IMR-90 (cell line): Measurements from ENCODE around the gene HLA-E. TPM values are rescaled to one million over a fixed set of nuclear protein-coding genes. Genes with fewer than 3 reads are reported as not detected.
"Not testable (repeated sequence)": the region's sequence is repeated elsewhere in the genome, so short reads cannot be mapped to it uniquely, and the experiment has no call there.

ENCODE experiments used
- ATAC-seq: fragments of 200-7000 bp; cut with Tn5 transposase; 2 replicates; pipeline ENCODE4 v1.9.1; 2020; ENCODE audit warnings: low read depth, mild to moderate bottlenecking, moderate library complexity
- BruUV-seq: library from RNA; stranded (reverse); fragments of 400-500 nt; replicated peaks from 2 replicates; lab custom pipeline; 2021; lab: Mats Ljungman, UMichigan
- CTCF ChIA-PET: fragments of 300-600 bp; formaldehyde crosslinking; extraction: SDS; loops from one replicate; lab custom pipeline; 2021; ENCODE audit warnings: antibody characterized with exemption; lab: Yijun Ruan, JAX
- POLR2A ChIA-PET: fragments of 300-600 bp; sonication (Branson Sonifier 250); formaldehyde crosslinking; loops from one replicate; lab custom pipeline; 2022; ENCODE audit warnings: antibody characterized with exemption; ENCODE audit not compliant: unreplicated experiment; lab: Charles Lee
- DNase-seq: peaks from one replicate; pipeline ENCODE4 v3.0.0; 2013
- H2AFZ ChIP-seq: replicated peaks from 2 replicates; pipeline ENCODE3; 2013; ENCODE audit warnings: low read length, mild to moderate bottlenecking; ENCODE audit not compliant: poor library complexity
- H2AK5ac ChIP-seq: 2 replicates; pipeline ENCODE4 v1.6.1; 2013; ENCODE audit warnings: low read depth, low read length, inconsistent platforms
- H2AK9ac ChIP-seq: replicated peaks from 2 replicates; pipeline ENCODE3; 2013; ENCODE audit warnings: mild to moderate bottlenecking, low read depth, low read length, moderate library complexity; ENCODE audit not compliant: poor library complexity
- H2BK120ac ChIP-seq: 2 replicates; pipeline ENCODE4 v1.6.1; 2013; ENCODE audit warnings: low read depth, low read length, inconsistent platforms
- H2BK15ac ChIP-seq: 3 replicates; pipeline ENCODE4 v1.6.1; 2013; ENCODE audit warnings: low read depth, low read length, inconsistent platforms
- H2BK20ac ChIP-seq: 2 replicates; pipeline ENCODE4 v1.6.1; 2013; ENCODE audit warnings: low read depth, mild to moderate bottlenecking, inconsistent platforms, low read length, moderate library complexity
- H2BK5ac ChIP-seq: 2 replicates; pipeline ENCODE4 v1.6.1; 2013; ENCODE audit warnings: mild to moderate bottlenecking, low read depth, low read length, inconsistent platforms; ENCODE audit not compliant: poor library complexity, severe bottlenecking
- H3K14ac ChIP-seq: replicated peaks from 2 replicates; pipeline ENCODE4 v1.6.1; 2013; ENCODE audit warnings: low read depth, low read length, inconsistent platforms
- H3K18ac ChIP-seq: 2 replicates; pipeline ENCODE4 v1.6.1; 2013; ENCODE audit warnings: low read depth, low read length, control low read depth
- H3K23ac ChIP-seq: 2 replicates; pipeline ENCODE4 v1.6.1; 2013; ENCODE audit warnings: low read depth, low read length, inconsistent platforms
- H3K27ac ChIP-seq: 2 replicates; pipeline ENCODE4 v1.5.1; 2013; ENCODE audit warnings: mild to moderate bottlenecking, control low read depth, low read length; ENCODE audit not compliant: insufficient read depth
- H3K27me3 ChIP-seq: 2 replicates; pipeline ENCODE4 v1.6.1; 2013; ENCODE audit warnings: low read length; ENCODE audit not compliant: control insufficient read depth, insufficient read depth
- H3K36me3 ChIP-seq: 2 replicates; pipeline ENCODE4 v1.6.1; 2013; ENCODE audit warnings: low read length, mixed read lengths; ENCODE audit not compliant: control insufficient read depth, insufficient read depth
- H3K4ac ChIP-seq: 2 replicates; pipeline ENCODE4 v1.6.1; 2013; ENCODE audit warnings: low read depth, low read length, inconsistent platforms
- H3K4me1 ChIP-seq: 2 replicates; pipeline ENCODE4 v1.6.1; 2013; ENCODE audit warnings: low read length, mixed read lengths; ENCODE audit not compliant: control insufficient read depth, insufficient read depth
- H3K4me2 ChIP-seq: 2 replicates; pipeline ENCODE4 v1.6.1; 2013; ENCODE audit warnings: low read depth, mild to moderate bottlenecking, control low read depth, low read length, moderate library complexity
- H3K4me3 ChIP-seq: 2 replicates; pipeline ENCODE4 v1.5.1; 2013; ENCODE audit warnings: low read depth, mild to moderate bottlenecking, control low read depth, low read length, moderate library complexity; ENCODE audit not compliant: insufficient read depth
- H3K56ac ChIP-seq: 2 replicates; pipeline ENCODE4 v1.6.1; 2013; ENCODE audit warnings: low read length, inconsistent platforms; ENCODE audit not compliant: insufficient read depth; ENCODE audit errors: extremely low read depth
- H3K79me1 ChIP-seq, 2 experiments: 2 replicates each; pipeline ENCODE4 v1.6.1; 2013; ENCODE audit warnings: low read length in 2 of 2, inconsistent platforms in 1 of 2, low read depth in 1 of 2
- H3K9ac ChIP-seq: 2 replicates; pipeline ENCODE4 v1.6.1; 2013; ENCODE audit warnings: low read depth, low read length, control low read depth
- H3K9me1 ChIP-seq: 2 replicates; pipeline ENCODE4 v1.6.1; 2013; ENCODE audit warnings: low read length, inconsistent platforms; ENCODE audit not compliant: insufficient read depth
- H3K9me3 ChIP-seq: 2 replicates; pipeline ENCODE4 v1.6.1; 2013; ENCODE audit warnings: low read length; ENCODE audit not compliant: control insufficient read depth, insufficient read depth
- H4K20me1 ChIP-seq: 2 replicates; pipeline ENCODE4 v1.6.1; 2013; ENCODE audit warnings: low read length, inconsistent platforms; ENCODE audit not compliant: insufficient read depth
- H4K5ac ChIP-seq: 2 replicates; pipeline ENCODE4 v1.6.1; 2013; ENCODE audit warnings: mild to moderate bottlenecking, low read depth, low read length, control low read depth
- H4K8ac ChIP-seq, 2 experiments: 2 replicates each; pipeline ENCODE4 v1.6.1; 2013; ENCODE audit warnings: low read depth in 2 of 2, low read length in 2 of 2, control low read depth in 1 of 2, inconsistent platforms in 1 of 2
- H4K91ac ChIP-seq: 2 replicates; pipeline ENCODE4 v1.6.1; 2013; ENCODE audit warnings: low read depth, low read length, inconsistent platforms; ENCODE audit not compliant: insufficient read depth
- WGBS, 2 experiments: methylation state at CpG; one replicate each; pipeline versions ENCODE4 v1.1.5 to v1.1.7; 2013; ENCODE audit warnings: missing lambda C conversion rate in 2 of 2; ENCODE audit not compliant: insufficient read length in 1 of 2; ENCODE audit errors: extremely low coverage in 2 of 2; 5-methylcytosine and 5-hydroxymethylcytosine counted together
- dilution Hi-C: fragments of 300-500 bp; cut with HindIII; formaldehyde crosslinking; loops from one replicate; pipeline ENCODE4 v1.14.3; 2018; ENCODE audit warnings: low sequenced_read_pairs; ENCODE audit not compliant: unreplicated experiment
- in situ Hi-C: fragments of 300-500 bp; cut with MboI; formaldehyde crosslinking; loops from 3 replicates; pipeline ENCODE4 v1.14.3; 2019; ENCODE audit warnings: low sequenced_read_pairs, inconsistent platforms, mixed read lengths
- intact Hi-C: fragments of 100-400 bp; cut with micrococcal nuclease; formaldehyde crosslinking; loops from 2 replicates; pipeline ENCODE4 v1.10.0; 2022
- polyA plus RNA-seq, 3 experiments: library from polyadenylated mRNA; depleted of rRNA; stranded (reverse); fragments of >200 nt; gene quantifications; 2 replicates each; pipeline ENCODE4 v1.2.3, GENCODE V29; 2012; ENCODE audit warnings: low replicate concordance in 1 of 3
- total RNA-seq: library from RNA; depleted of rRNA; stranded (reverse); fragments of >200 nt; gene quantifications from 2 replicates; pipeline ENCODE4 v1.2.3, GENCODE V29; 2012

Gene HLA-E
- total and polyA plus RNA-seq, 2 of the 4 experiments (the other 2 are of a cell fraction), result 83.6 to 84.8 TPM

DNA sequence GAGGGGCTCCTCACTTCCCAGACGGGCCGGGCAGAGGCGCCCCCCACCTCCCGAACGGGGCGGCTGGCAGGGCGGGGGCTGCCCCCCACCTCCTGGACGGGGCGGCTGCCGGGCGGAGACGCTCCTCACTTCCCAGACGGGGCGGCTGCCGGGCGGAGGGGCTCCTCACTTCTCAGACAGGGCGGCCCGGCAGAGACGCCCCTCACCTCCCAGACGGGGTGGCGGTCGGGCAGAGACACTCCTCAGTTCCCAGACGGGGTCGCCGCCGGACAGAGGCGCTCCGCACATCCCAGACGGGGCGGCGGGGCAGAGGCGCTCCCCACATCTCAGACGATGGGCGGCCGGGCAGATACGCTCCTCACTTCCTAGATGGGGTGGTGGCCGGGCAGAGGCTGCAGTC, 9.4 kb downstream of the HLA-E start:
- H4K91ac ChIP-seq, H2BK120ac ChIP-seq, ATAC-seq, H3K27ac ChIP-seq, H3K18ac ChIP-seq, H3K4me2 ChIP-seq, H3K23ac ChIP-seq, H3K4me1 ChIP-seq, H3K56ac ChIP-seq, H3K27me3 ChIP-seq, DNase-seq, H4K5ac ChIP-seq, BruUV-seq, dilution Hi-C loops, intact Hi-C loops, H2AK5ac ChIP-seq, H2AK9ac ChIP-seq, H3K4me3 ChIP-seq, H2BK20ac ChIP-seq, POLR2A ChIA-PET, H3K36me3 ChIP-seq, H3K4ac ChIP-seq, H4K8ac ChIP-seq, H3K9me1 ChIP-seq, H3K9ac ChIP-seq, H3K79me1 ChIP-seq, H3K9me3 ChIP-seq, H2AFZ ChIP-seq, H2BK15ac ChIP-seq, H2BK5ac ChIP-seq, H3K14ac ChIP-seq, CTCF ChIA-PET, H4K20me1 ChIP-seq: not testable (repeated sequence)
- in situ Hi-C loops, result loop anchor here (25.0 kb wide), 1 partner anchor 589 kb away; no protein-coding TSS in a partner anchor
- 91% methylated on average over 13 of the region's 37 CpGs; no CpG with 5 or more reads in 1 of the 2 experiments for WGBS, 2 experiments
